H1 (cell line): ENCODE results near the gene CCN6. TPM values are rescaled to one million over a fixed set of nuclear protein-coding genes. Genes with fewer than 3 reads are reported as not detected.

ENCODE experiments used
- CTCF ChIA-PET: fragments of 300-600 bp; sonication (Branson Sonifier 250); formaldehyde crosslinking; loops from one replicate; lab custom pipeline; 2021; ENCODE audit not compliant: partially characterized antibody; lab: Charles Lee
- POLR2A ChIA-PET: fragments of 300-600 bp; sonication (Branson Sonifier 250); formaldehyde crosslinking; loops from one replicate; lab custom pipeline; 2021; ENCODE audit warnings: inconsistent platforms; ENCODE audit not compliant: partially characterized antibody; lab: Charles Lee
- DNase-seq, 2 experiments: peaks; one replicate each; pipeline versions ENCODE4 v3.0.0 to v3.0.0-alpha.2; 2010 to 2022; ENCODE audit warnings: low spot score in 2 of 2, low read depth in 1 of 2, mixed read lengths in 1 of 2
- FAIRE-seq: peaks from 2 replicates; lab custom pipeline; 2011; peaks lifted over from hg19 to GRCh38; lab: Jason Lieb, UNC
- H2AFZ ChIP-seq: 2 replicates; pipeline ENCODE4 v1.8.1; 2012; ENCODE audit warnings: low read length, inconsistent platforms
- H2AK5ac ChIP-seq: 2 replicates; pipeline ENCODE4 v1.6.1; 2013; ENCODE audit warnings: low read depth, low read length
- H2BK120ac ChIP-seq: replicated peaks from 2 replicates; pipeline ENCODE3; 2013; ENCODE audit warnings: low read depth, low read length, inconsistent platforms
- H2BK12ac ChIP-seq: 2 replicates; pipeline ENCODE4 v1.6.1; 2013; ENCODE audit warnings: low read depth, low read length
- H2BK15ac ChIP-seq: 2 replicates; pipeline ENCODE4 v1.6.1; 2013; ENCODE audit warnings: low read length
- H2BK20ac ChIP-seq: 2 replicates; pipeline ENCODE4 v1.6.1; 2013; ENCODE audit warnings: low read length
- H2BK5ac ChIP-seq: 2 replicates; pipeline ENCODE4 v1.6.1; 2013; ENCODE audit warnings: low read depth, low read length
- H3K14ac ChIP-seq: 2 replicates; pipeline ENCODE4 v1.6.1; 2013; ENCODE audit warnings: inconsistent platforms; ENCODE audit not compliant: insufficient read length
- H3K18ac ChIP-seq: 2 replicates; pipeline ENCODE4 v1.6.1; 2013; ENCODE audit warnings: low read length; ENCODE audit errors: extremely low read depth
- H3K23ac ChIP-seq: 2 replicates; pipeline ENCODE4 v1.6.1; 2013; ENCODE audit warnings: inconsistent platforms; ENCODE audit not compliant: insufficient read length
- H3K23me2 ChIP-seq: 2 replicates; pipeline ENCODE4 v1.6.1; 2013; ENCODE audit warnings: low read depth, low read length
- H3K27ac ChIP-seq: 2 replicates; pipeline ENCODE4 v1.6.1; 2011; ENCODE audit warnings: low read depth, low read length, inconsistent platforms
- H3K27me3 ChIP-seq, 4 experiments: replicated peaks in 1 of 4; 1 replicate in 1 of 4; 2 replicates in 3 of 4; pipeline versions ENCODE4 v1.6.1 to v1.8.1; 2011 to 2013; ENCODE audit warnings: low read length in 3 of 4, mild to moderate bottlenecking in 3 of 4, inconsistent platforms in 2 of 4, mixed read lengths in 2 of 4, moderate library complexity in 1 of 4; ENCODE audit not compliant: control insufficient read depth in 3 of 4, insufficient read depth in 3 of 4; ENCODE audit errors: extremely low read depth in 1 of 4
- H3K36me3 ChIP-seq, 4 experiments: 2 replicates each; pipeline versions ENCODE4 v1.6.1 to v1.8.1; 2011 to 2013; ENCODE audit warnings: mild to moderate bottlenecking in 4 of 4, low read length in 3 of 4, moderate library complexity in 2 of 4, control low read depth in 1 of 4, inconsistent platforms in 1 of 4; ENCODE audit not compliant: insufficient read depth in 4 of 4, control insufficient read depth in 2 of 4
- H3K4ac ChIP-seq: replicated peaks from 2 replicates; pipeline ENCODE3; 2013; ENCODE audit warnings: low read length, low read depth, mixed read lengths, inconsistent platforms; ENCODE audit not compliant: insufficient read length
- H3K4me1 ChIP-seq, 4 experiments: replicated peaks in 1 of 4; 1 replicate in 1 of 4; 2 replicates in 3 of 4; pipeline versions ENCODE4 v1.6.1 to v1.8.1; 2011 to 2013; ENCODE audit warnings: low read length in 3 of 4, inconsistent platforms in 2 of 4, mixed read lengths in 1 of 4; ENCODE audit not compliant: insufficient read depth in 4 of 4, control insufficient read depth in 3 of 4
- H3K4me2 ChIP-seq, 2 experiments: 2 replicates each; pipeline versions ENCODE4 v1.6.1 to v1.8.1; 2011 to 2013; ENCODE audit warnings: low read depth in 2 of 2, low read length in 2 of 2, control low read depth in 1 of 2, inconsistent platforms in 1 of 2, mild to moderate bottlenecking in 1 of 2; ENCODE audit not compliant: insufficient read depth in 1 of 2
- H3K4me3 ChIP-seq, 4 experiments: fragments of 200-600, 300-600 bp in 1 of 4; sonication (generic), shearing (Covaris generic), sonication (Bioruptor Twin) in 1 of 4; 2 replicates each; pipeline versions ENCODE4 v1.5.1 to v1.8.1; 2011 to 2016; ENCODE audit warnings: low read length in 4 of 4, low read depth in 3 of 4, control low read depth in 2 of 4, inconsistent platforms in 2 of 4, mild to moderate bottlenecking in 2 of 4, mixed read lengths in 1 of 4, moderate library complexity in 1 of 4; ENCODE audit not compliant: insufficient read depth in 2 of 4; ENCODE audit errors: extremely low read depth in 1 of 4
- H3K56ac ChIP-seq: replicated peaks from 2 replicates; pipeline ENCODE3; 2013; ENCODE audit warnings: low read depth, mild to moderate bottlenecking, mixed read lengths, low read length, inconsistent platforms; ENCODE audit not compliant: insufficient read length
- H3K79me1 ChIP-seq: 2 replicates; pipeline ENCODE4 v1.6.1; 2013; ENCODE audit warnings: low read depth, low read length, control low read depth
- H3K79me2 ChIP-seq, 2 experiments: 2 replicates each; pipeline versions ENCODE4 v1.6.1 to v1.8.1; 2012 to 2013; ENCODE audit warnings: low read length in 2 of 2, mild to moderate bottlenecking in 2 of 2, inconsistent platforms in 1 of 2; ENCODE audit not compliant: insufficient read depth in 2 of 2, control insufficient read depth in 1 of 2
- H3K9ac ChIP-seq, 4 experiments: replicated peaks in 1 of 4; 1 replicate in 1 of 4; 2 replicates in 3 of 4; pipeline versions ENCODE4 v1.6.1 to v1.8.1; 2011 to 2013; ENCODE audit warnings: low read depth in 3 of 4, low read length in 3 of 4, control low read depth in 2 of 4, mild to moderate bottlenecking in 2 of 4, moderate library complexity in 2 of 4, inconsistent platforms in 1 of 4; ENCODE audit errors: extremely low read depth in 1 of 4
- H3K9me3 ChIP-seq, 2 experiments: 2 replicates each; pipeline versions ENCODE4 v1.6.1 to v1.8.1; 2012 to 2013; ENCODE audit warnings: mild to moderate bottlenecking in 2 of 2, moderate library complexity in 2 of 2, control low read depth in 1 of 2, inconsistent platforms in 1 of 2, low read depth in 1 of 2, low read length in 1 of 2, mixed read lengths in 1 of 2; ENCODE audit not compliant: insufficient read depth in 2 of 2
- H4K20me1 ChIP-seq, 2 experiments: replicated peaks in 1 of 2; 2 replicates each; pipeline versions ENCODE3 to v1.8.1; 2011 to 2013; ENCODE audit warnings: inconsistent platforms in 2 of 2, low read length in 2 of 2, mild to moderate bottlenecking in 1 of 2; ENCODE audit not compliant: insufficient read depth in 2 of 2, control insufficient read depth in 1 of 2
- H4K5ac ChIP-seq: 2 replicates; pipeline ENCODE4 v1.6.1; 2013; ENCODE audit warnings: low read length, low read depth, mixed read lengths, inconsistent platforms; ENCODE audit not compliant: insufficient read length
- H4K8ac ChIP-seq: 2 replicates; pipeline ENCODE4 v1.8.0; 2013; ENCODE audit warnings: mild to moderate bottlenecking, moderate library complexity, low read length, inconsistent platforms; ENCODE audit not compliant: insufficient read depth; ENCODE audit errors: extremely low read depth
- H4K91ac ChIP-seq: replicated peaks from 2 replicates; pipeline ENCODE3; 2013; ENCODE audit warnings: low read length, mixed read lengths, inconsistent platforms; ENCODE audit not compliant: insufficient read length
- ASH2L ChIP-seq: fragments of 200-600, 300-600 bp; sonication (generic); IDR thresholded peaks from one replicate; pipeline ENCODE4 v1.7.1; 2017; ENCODE audit warnings: low read length
- ATF3 ChIP-seq: IDR thresholded peaks from 2 replicates; pipeline ENCODE4 v1.6.1; 2011; ENCODE audit warnings: low read depth, mild to moderate bottlenecking, low read length; ENCODE audit not compliant: insufficient read depth
- CBX8 ChIP-seq: fragments of 300-800, 300-1000 bp; sonication (generic); IDR thresholded peaks from 2 replicates; pipeline ENCODE4 v1.7.1; 2016; ENCODE audit warnings: low read depth, low read length, borderline replicate concordance
- CEBPB ChIP-seq: IDR thresholded peaks from 2 replicates; pipeline ENCODE4 v1.6.1; 2012; ENCODE audit warnings: low read depth, low read length
- CTBP2 ChIP-seq: IDR thresholded peaks from 2 replicates; pipeline ENCODE4 v1.7.0; 2011; ENCODE audit warnings: borderline replicate concordance, mild to moderate bottlenecking, moderate library complexity, mixed read lengths, low read length; ENCODE audit not compliant: insufficient read depth, insufficient read length
- EZH2 ChIP-seq: fragments of 200-600 bp; sonication (generic); IDR thresholded peaks from 2 replicates; pipeline ENCODE4 v1.7.1; 2012; ENCODE audit warnings: low read depth, mild to moderate bottlenecking, moderate library complexity, low read length, inconsistent platforms; ENCODE audit not compliant: severe bottlenecking
- JUN ChIP-seq: IDR thresholded peaks from 2 replicates; pipeline ENCODE4 v1.6.1; 2011; ENCODE audit warnings: low read depth, mild to moderate bottlenecking, improper control_type of control experiment, low read length
- SAP30 ChIP-seq: fragments of 300-600 bp; sonication (generic); IDR thresholded peaks from 2 replicates; pipeline ENCODE4 v1.7.1; 2012; ENCODE audit warnings: low read length, moderate library complexity, mild to moderate bottlenecking, inconsistent platforms; ENCODE audit not compliant: insufficient read depth, insufficient replicate concordance
- SIN3A ChIP-seq, 2 experiments: IDR thresholded peaks in 1 of 2; conservative IDR thresholded peaks in 1 of 2; 2 replicates each; pipeline ENCODE4 v1.6.1; 2011 to 2012; ENCODE audit warnings: low read length in 2 of 2, improper control_type of control experiment in 1 of 2, low read depth in 1 of 2, mild to moderate bottlenecking in 1 of 2
- SIRT6 ChIP-seq: IDR thresholded peaks from one replicate; pipeline ENCODE4 v1.7.1; 2012; ENCODE audit warnings: low read length, inconsistent platforms
- WGBS, 2 experiments: shearing (Covaris generic) in 1 of 2; methylation state at CpG; one replicate each; pipeline versions ENCODE4 v1.1.6 to v1.1.7; 2013 to 2015; ENCODE audit warnings: low lambda C conversion rate in 2 of 2, mixed read lengths in 2 of 2, inconsistent platforms in 1 of 2, low coverage in 1 of 2, missing lambda C conversion rate in 1 of 2; ENCODE audit not compliant: insufficient replicate concordance in 2 of 2, insufficient coverage in 1 of 2, insufficient read length in 1 of 2; ENCODE audit errors: extremely low coverage in 1 of 2, missing lambda C conversion rate in 1 of 2; 5-methylcytosine and 5-hydroxymethylcytosine counted together
- polyA plus RNA-seq, 7 experiments: library from polyadenylated mRNA; depleted of rRNA in 3 of 7; stranded (reverse) in 5 of 7; unstranded in 2 of 7; fragments of >200 nt in 5 of 7; fragments of 200-250 nt in 2 of 7; gene quantifications; 1 replicate in 5 of 7; 2 replicates in 1 of 7; 4 replicates in 1 of 7; pipeline versions ENCODE4 v1.2.1 to v1.2.3, GENCODE V29; 2011 to 2013; ENCODE audit warnings: missing spikeins in 2 of 7, mixed read lengths in 2 of 7
- total RNA-seq: library from RNA; stranded (reverse); fragmentation: NEBNext Ultra II Directional; extraction: Animal tissue kit (Norgen Biotek cat#: 25700); gene quantifications from 2 replicates; pipeline ENCODE4 v1.2.1, GENCODE V29; 2021

The CCN6 gene
- total and polyA plus RNA-seq, 2 of the 8 experiments (the other 6 are each of a cell fraction or from before 2014, with no cell fraction given): not detected

DNA sequence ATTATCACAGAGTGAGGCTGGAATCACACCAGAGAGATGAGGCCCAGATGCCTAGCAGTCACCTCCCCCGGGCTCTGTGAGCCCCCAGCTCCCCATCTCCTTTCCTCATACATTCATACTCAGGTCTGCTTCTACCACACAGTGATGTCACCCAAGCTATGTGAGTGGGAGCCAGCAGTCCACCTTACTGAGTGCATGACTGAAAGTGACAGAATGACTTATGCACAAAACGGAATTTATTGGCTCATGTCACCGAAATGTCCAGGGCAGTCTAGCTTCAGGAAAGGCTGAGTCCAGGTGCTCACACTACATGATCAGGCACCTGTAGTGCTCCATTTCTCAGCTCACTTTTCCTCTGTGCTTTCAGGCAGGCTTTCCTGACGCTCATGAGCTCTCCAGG lies 36.7 kb upstream of the CCN6 start:
- no peak overlapping the region for H3K4me3 ChIP-seq
- H3K9me3 ChIP-seq: no peaks in the 10 kb centered on the region
- no peaks in the 10 kb centered on the region for H3K36me3 ChIP-seq
- H3K9ac ChIP-seq: no peak overlapping the region
- no peaks in the 10 kb centered on the region for H3K4me1 ChIP-seq
- H3K27me3 ChIP-seq: no peaks in the 10 kb centered on the region
- no peak overlapping the region for H3K14ac ChIP-seq
- no peak overlapping the region for H3K4me2 ChIP-seq
- no peak overlapping the region for H4K91ac ChIP-seq
- no peak for FAIRE-seq
- H3K56ac ChIP-seq: no peak overlapping the region
- H4K5ac ChIP-seq: no peak overlapping the region
- H2BK15ac ChIP-seq: no peak overlapping the region
- H3K79me2 ChIP-seq: no peaks in the 10 kb centered on the region
- no peak overlapping the region for H3K27ac ChIP-seq
- no peak overlapping the region for H2BK5ac ChIP-seq
- WGBS, 2 experiments: 91% methylated on average over 4 of the region's 4 CpGs; no CpG with 5 or more reads in 1 of the 2 experiments
- H2AFZ ChIP-seq: no peak overlapping the region
- CTCF ChIA-PET: interaction anchor here (0.6 to 12.2 kb wide), 15 partner anchors 9 to 383 kb away, joined by 3 to 92 read pairs (median 4); no protein-coding TSS in a partner anchor
- TF ChIP-seq CBX8: no peak
- TF ChIP-seq CEBPB: no peak
- TF ChIP-seq SAP30: no peak
- TF ChIP-seq EZH2: no peak
- no peak for TF ChIP-seq ASH2L
- no peak for TF ChIP-seq SIRT6
- no peak for TF ChIP-seq ATF3
- no peak for TF ChIP-seq SIN3A (conservative IDR thresholded peaks at IDR 0.05 in 1 of 2, IDR thresholded peaks at IDR 0.05 in 1 of 2; ENCODE audit: low read depth in 1 of 2, low read length in 2 of 2)
- TF ChIP-seq CTBP2: no peak
- TF ChIP-seq JUN: no peak
- H4K8ac ChIP-seq: no peak overlapping the region; the same call in 1 of the 2 replicates
- no peak for DNase-seq
- no peak overlapping the region for H2BK120ac ChIP-seq
- H3K23me2 ChIP-seq: no peaks in the 10 kb centered on the region
- POLR2A ChIA-PET: interaction anchor here (0.5 kb wide), 1 partner anchor 128 kb away, joined by 3 read pairs; no protein-coding TSS in a partner anchor
- H2BK12ac ChIP-seq: no peak overlapping the region
- no peaks in the 10 kb centered on the region for H4K20me1 ChIP-seq
- H3K79me1 ChIP-seq: no peaks in the 10 kb centered on the region
- H2AK5ac ChIP-seq: no peak overlapping the region
- no peak overlapping the region for H3K23ac ChIP-seq
- H2BK20ac ChIP-seq: no peak overlapping the region
- H3K18ac ChIP-seq: no peak overlapping the region
- no peak overlapping the region for H3K4ac ChIP-seq
